Astrocyte (in vitro differentiated cells and primary cell): ENCODE data around the gene KIF1A. TPM values are rescaled to one million over a fixed set of nuclear protein-coding genes. Genes with fewer than 3 reads are reported as not detected.

Experiments used
- DNase-seq: peaks from one replicate; pipeline ENCODE4 v3.0.0-alpha.2; 2010; ENCODE audit warnings: low read depth
- FAIRE-seq: peaks from 2 replicates; lab custom pipeline; 2011; peaks lifted over from hg19 to GRCh38; lab: Jason Lieb, UNC
- H2AFZ ChIP-seq: 2 replicates; pipeline ENCODE4 v1.6.0; 2012; ENCODE audit warnings: low read depth, low read length, inconsistent platforms
- H3K27ac ChIP-seq: 2 replicates; pipeline ENCODE4 v1.5.1; 2011; ENCODE audit warnings: low read depth, low read length, inconsistent platforms
- H3K27me3 ChIP-seq: 2 replicates; pipeline ENCODE4 v1.6.0; 2011; ENCODE audit warnings: low read length, inconsistent platforms; ENCODE audit not compliant: insufficient read depth
- H3K36me3 ChIP-seq: 2 replicates; pipeline ENCODE4 v1.5.1; 2011; ENCODE audit warnings: low read length, inconsistent platforms; ENCODE audit not compliant: insufficient read depth
- H3K4me1 ChIP-seq: 2 replicates; pipeline ENCODE4 v1.5.1; 2011; ENCODE audit warnings: low read length, inconsistent platforms; ENCODE audit not compliant: insufficient read depth
- H3K4me2 ChIP-seq: 2 replicates; pipeline ENCODE4 v1.6.0; 2012; ENCODE audit warnings: low read length, inconsistent platforms
- H3K4me3 ChIP-seq: 2 replicates; pipeline ENCODE4 v1.5.1; 2011; ENCODE audit warnings: low read depth, mild to moderate bottlenecking, low read length, inconsistent platforms; ENCODE audit not compliant: insufficient read depth
- H3K79me2 ChIP-seq: 2 replicates; pipeline ENCODE4 v1.6.0; 2012; ENCODE audit warnings: mild to moderate bottlenecking, low read length, inconsistent platforms; ENCODE audit not compliant: insufficient read depth
- H3K9ac ChIP-seq: 2 replicates; pipeline ENCODE4 v1.6.0; 2012; ENCODE audit warnings: mild to moderate bottlenecking, low read length, inconsistent platforms
- H3K9me3 ChIP-seq: 2 replicates; pipeline ENCODE4 v1.5.1; 2012; ENCODE audit warnings: low read depth, mild to moderate bottlenecking, low read length, inconsistent platforms; ENCODE audit not compliant: insufficient read depth
- H4K20me1 ChIP-seq: 2 replicates; pipeline ENCODE4 v1.6.0; 2012; ENCODE audit warnings: low read length, inconsistent platforms; ENCODE audit not compliant: insufficient read depth
- H3K27ac Mint-ChIP-seq: one replicate; pipeline ENCODE4 v1.8.0; 2021; ENCODE audit warnings: mild to moderate bottlenecking, mixed read lengths; ENCODE audit not compliant: unreplicated experiment
- H3K27me3 Mint-ChIP-seq: one replicate; pipeline ENCODE4 v1.8.0; 2021; ENCODE audit warnings: low read depth, mixed read lengths; ENCODE audit not compliant: unreplicated experiment
- H3K36me3 Mint-ChIP-seq: one replicate; pipeline ENCODE4 v1.8.0; 2021; ENCODE audit warnings: low read depth, mixed read lengths; ENCODE audit not compliant: unreplicated experiment
- H3K4me1 Mint-ChIP-seq: one replicate; pipeline ENCODE4 v1.8.0; 2021; ENCODE audit warnings: low read depth, mixed read lengths; ENCODE audit not compliant: unreplicated experiment
- H3K4me3 Mint-ChIP-seq: one replicate; pipeline ENCODE4 v1.8.0; 2021; ENCODE audit warnings: mild to moderate bottlenecking, moderate library complexity, mixed read lengths; ENCODE audit not compliant: unreplicated experiment
- H3K9me3 Mint-ChIP-seq: one replicate; pipeline ENCODE4 v1.8.0; 2021; ENCODE audit warnings: mild to moderate bottlenecking, mixed read lengths; ENCODE audit not compliant: unreplicated experiment
- EZH2 ChIP-seq: IDR thresholded peaks from 2 replicates; pipeline ENCODE4 v1.6.1; 2012; ENCODE audit warnings: mild to moderate bottlenecking, low read length, inconsistent platforms; ENCODE audit not compliant: insufficient read depth
- total RNA-seq: library from RNA; stranded (reverse); gene quantifications from 2 replicates; pipeline ENCODE4 v1.2.1, GENCODE V29; 2021
- TF ChIP-seq, protein P1 (sequence below): IDR thresholded peaks from 2 replicates; pipeline ENCODE4 v1.5.1; 2011; ENCODE audit warnings: low read depth, mild to moderate bottlenecking, inconsistent platforms, low read length, moderate library complexity; ENCODE audit not compliant: insufficient read depth

Gene KIF1A
- total RNA-seq, 1 donor from 2014 or later, result 51.2 TPM

DNA sequence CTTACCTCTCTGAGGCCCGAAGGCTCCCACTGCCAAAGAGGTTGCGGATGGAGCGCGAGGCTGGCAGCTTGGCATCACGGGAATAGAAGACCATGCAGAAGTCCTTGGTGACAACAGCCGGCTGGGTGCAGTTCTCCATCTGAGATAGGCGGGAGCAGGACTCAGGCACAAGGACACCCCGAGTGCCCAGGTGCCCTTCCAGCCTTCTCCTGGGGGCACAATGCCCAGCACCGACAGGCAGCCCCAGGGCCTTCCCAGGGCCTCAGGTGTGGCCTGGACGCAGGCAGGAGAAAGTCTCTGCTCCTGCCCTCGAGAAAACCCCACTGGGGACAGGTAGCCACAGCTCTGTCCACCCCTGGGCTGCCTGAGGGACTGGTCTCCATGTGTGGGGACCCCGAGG lies 94.8 kb downstream of the KIF1A start:
- TF ChIP-seq, protein P1, sequence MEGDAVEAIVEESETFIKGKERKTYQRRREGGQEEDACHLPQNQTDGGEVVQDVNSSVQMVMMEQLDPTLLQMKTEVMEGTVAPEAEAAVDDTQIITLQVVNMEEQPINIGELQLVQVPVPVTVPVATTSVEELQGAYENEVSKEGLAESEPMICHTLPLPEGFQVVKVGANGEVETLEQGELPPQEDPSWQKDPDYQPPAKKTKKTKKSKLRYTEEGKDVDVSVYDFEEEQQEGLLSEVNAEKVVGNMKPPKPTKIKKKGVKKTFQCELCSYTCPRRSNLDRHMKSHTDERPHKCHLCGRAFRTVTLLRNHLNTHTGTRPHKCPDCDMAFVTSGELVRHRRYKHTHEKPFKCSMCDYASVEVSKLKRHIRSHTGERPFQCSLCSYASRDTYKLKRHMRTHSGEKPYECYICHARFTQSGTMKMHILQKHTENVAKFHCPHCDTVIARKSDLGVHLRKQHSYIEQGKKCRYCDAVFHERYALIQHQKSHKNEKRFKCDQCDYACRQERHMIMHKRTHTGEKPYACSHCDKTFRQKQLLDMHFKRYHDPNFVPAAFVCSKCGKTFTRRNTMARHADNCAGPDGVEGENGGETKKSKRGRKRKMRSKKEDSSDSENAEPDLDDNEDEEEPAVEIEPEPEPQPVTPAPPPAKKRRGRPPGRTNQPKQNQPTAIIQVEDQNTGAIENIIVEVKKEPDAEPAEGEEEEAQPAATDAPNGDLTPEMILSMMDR, result no peak
- no peak for TF ChIP-seq EZH2
- Mint-ChIP-seq H3K27me3 (peaks cover 27% of the 10 kb centered on the region), H3K4me3 (no peak overlapping the region), H3K27ac (no peak overlapping the region), H3K9me3 (peaks cover 3% of the 10 kb centered on the region), H3K4me1 (no peaks in the 10 kb centered on the region), H3K36me3 (no peaks in the 10 kb centered on the region)
- Histone ChIP-seq H4K20me1 (no peaks in the 10 kb centered on the region), H3K9ac (no peak overlapping the region), H3K27ac (no peak overlapping the region), H3K79me2 (no peaks in the 10 kb centered on the region), H2AFZ (no peak overlapping the region), H3K4me2 (no peak overlapping the region), H3K4me1 (no peaks in the 10 kb centered on the region), H3K4me3 (no peak overlapping the region), H3K27me3 (no peaks in the 10 kb centered on the region), H3K36me3 (no peaks in the 10 kb centered on the region), H3K9me3 (no peaks in the 10 kb centered on the region)
- DNase-seq (no peak), FAIRE-seq (no peak)

DNA sequence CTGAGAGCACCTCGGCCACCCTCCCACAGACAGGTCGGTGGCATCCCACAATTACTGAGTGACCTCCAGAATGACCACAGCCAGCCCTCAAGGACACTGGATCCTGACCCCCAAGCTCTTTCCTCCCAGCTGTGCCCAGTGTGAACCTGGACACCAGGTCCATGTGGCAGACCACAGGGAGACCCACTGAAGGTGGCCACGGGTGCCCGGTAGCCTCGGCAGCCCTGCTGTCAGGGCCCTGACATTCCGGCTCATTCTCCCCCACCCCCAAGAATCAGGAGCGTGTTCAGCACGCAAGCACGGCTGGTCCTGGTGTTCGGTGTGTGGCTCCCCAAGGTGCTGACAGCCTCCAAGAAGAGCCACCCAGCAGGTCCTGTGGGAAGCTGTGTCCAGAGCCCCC lies 95.6 kb downstream of the KIF1A start:
- Histone ChIP-seq H3K9me3 (no peaks in the 10 kb centered on the region), H3K4me2 (no peak overlapping the region), H3K36me3 (no peaks in the 10 kb centered on the region), H3K4me1 (no peaks in the 10 kb centered on the region), H3K4me3 (no peak overlapping the region), H2AFZ (no peak overlapping the region), H3K79me2 (no peaks in the 10 kb centered on the region), H3K27me3 (no peaks in the 10 kb centered on the region), H3K9ac (no peak overlapping the region), H3K27ac (no peak overlapping the region), H4K20me1 (no peaks in the 10 kb centered on the region)
- peaks cover 3% of the 10 kb centered on the region for H3K9me3 Mint-ChIP-seq
- peak overlapping the region; percentile 5 for H3K4me3 Mint-ChIP-seq
- TF ChIP-seq, protein P1, result no peak
- H3K4me1 Mint-ChIP-seq, result no peaks in the 10 kb centered on the region
- DNase-seq (no peak), FAIRE-seq (no peak)
- no peaks in the 10 kb centered on the region for H3K36me3 Mint-ChIP-seq
- peaks cover 28% of the 10 kb centered on the region for H3K27me3 Mint-ChIP-seq
- no peak overlapping the region for H3K27ac Mint-ChIP-seq

DNA sequence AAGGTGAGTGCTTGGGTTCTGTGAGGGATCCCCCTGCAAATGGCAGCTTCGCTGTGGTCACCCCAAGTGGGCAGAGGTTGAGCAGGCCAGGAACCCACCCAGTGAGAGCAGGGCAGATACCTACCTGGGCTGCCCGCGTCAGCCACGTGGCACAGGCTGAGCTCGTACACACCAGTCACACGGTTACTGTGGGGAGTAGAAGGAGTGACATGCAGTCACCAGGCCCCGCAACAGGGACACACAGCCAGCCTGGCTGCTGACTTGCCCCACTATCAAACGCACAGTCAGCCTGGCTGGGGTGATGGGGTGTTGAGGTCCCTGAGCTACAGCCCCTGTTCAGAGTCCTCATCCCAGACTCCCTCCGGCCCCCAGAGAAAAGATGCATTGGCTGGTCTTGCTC lies 96.2 kb downstream of the KIF1A start:
- H2AFZ ChIP-seq, result no peak overlapping the region
- H3K9me3 ChIP-seq, result no peaks in the 10 kb centered on the region
- peaks cover 22% of the 10 kb centered on the region for H3K27me3 Mint-ChIP-seq
- DNase-seq (no peak), FAIRE-seq (no peak)
- no peaks in the 10 kb centered on the region for H3K27me3 ChIP-seq
- no peak overlapping the region for H3K4me2 ChIP-seq
- no peak overlapping the region for H3K4me3 ChIP-seq
- no peaks in the 10 kb centered on the region for H4K20me1 ChIP-seq
- H3K27ac ChIP-seq, result no peak overlapping the region
- no peaks in the 10 kb centered on the region for H3K4me1 ChIP-seq
- H3K9ac ChIP-seq, result no peak overlapping the region
- H3K27ac Mint-ChIP-seq, result no peak overlapping the region
- no peaks in the 10 kb centered on the region for H3K36me3 ChIP-seq
- H3K36me3 Mint-ChIP-seq, result no peaks in the 10 kb centered on the region
- H3K79me2 ChIP-seq, result no peaks in the 10 kb centered on the region
- TF ChIP-seq, protein P1, result no peak
- no peak for TF ChIP-seq EZH2
- no peaks in the 10 kb centered on the region for H3K4me1 Mint-ChIP-seq
- H3K4me3 Mint-ChIP-seq, result no peak overlapping the region
- H3K9me3 Mint-ChIP-seq, result peaks cover 3% of the 10 kb centered on the region
